ENCODE measurements around the gene POMP. TPM values are rescaled to one million over a fixed set of nuclear protein-coding genes. Genes with fewer than 3 reads are reported as not detected.
A peak's percentile ranks its signal among the peaks of the same experiment; 100 is the strongest.

Gene POMP
- total RNA-seq, 2 donors from 2014 or later = 10.6 to 39.9 TPM

GRCh38 chr13:28621449-28621848 is 37.5 kb upstream of the POMP start:
- no peaks in the 10 kb centered on the region for H3K27me3 ChIP-seq
- no peaks in the 10 kb centered on the region for H3K9me3 ChIP-seq
- H3K4me1 ChIP-seq = no peaks in the 10 kb centered on the region
- intact Hi-C loops (cut with DNase I) = loop anchor here (10.0 kb wide), 1 partner anchor 297 kb away; no protein-coding TSS in a partner anchor
- ATAC-seq = no peak
- peak overlapping the region in 1 of 4 donors; percentile 30 for H3K27ac ChIP-seq
- H3K36me3 ChIP-seq (replicated peaks in 1 of 2; ENCODE audit: insufficient read depth in 1 of 2, low read depth in 2 of 2) = no peaks in the 10 kb centered on the region
- peak in 1 of 4 donors; percentile 13 for DNase-seq
- H3K4me3 ChIP-seq = no peak overlapping the region
- TF ChIP-seq POLR2A (IDR thresholded peaks at IDR 0.05) (no peak), CTCF (IDR thresholded peaks at IDR 0.05) (no peak)
- 65 to 76% methylated on average over 5 of the region's 5 CpGs for WGBS, 2 donors

GRCh38 chr13:28622286-28622685 is 36.6 kb upstream of the POMP start:
- 76 to 85% methylated on average over 8 of the region's 8 CpGs for WGBS, 2 donors
- TF ChIP-seq POLR2A (IDR thresholded peaks at IDR 0.05) (no peak), CTCF (IDR thresholded peaks at IDR 0.05) (no peak)
- ATAC-seq (no peak), DNase-seq (peak in 3 of 4 donors; percentile 11 to 67 (median 24))
- H3K4me1 ChIP-seq = no peaks in the 10 kb centered on the region
- no peaks in the 10 kb centered on the region for H3K36me3 ChIP-seq (replicated peaks in 1 of 2; ENCODE audit: insufficient read depth in 1 of 2, low read depth in 2 of 2)
- no peaks in the 10 kb centered on the region for H3K27me3 ChIP-seq
- no peak overlapping the region for H3K4me3 ChIP-seq
- intact Hi-C loops (cut with DNase I) = loop anchor here (10.0 kb wide), 1 partner anchor 297 kb away; no protein-coding TSS in a partner anchor
- no peaks in the 10 kb centered on the region for H3K9me3 ChIP-seq
- peak overlapping the region in 1 of 4 donors; percentile 30 for H3K27ac ChIP-seq

- 55 to 65% methylated on average over 13 to 15 of the region's 15 CpGs for WGBS, 2 donors
- TF ChIP-seq POLR2A (IDR thresholded peaks at IDR 0.05) (no peak), CTCF (IDR thresholded peaks at IDR 0.05) (no peak)
Observed at GRCh38 chr13:28623782-28624706, 34.9 kb upstream of the POMP start.

GRCh38 chr13:28624707-28625432 is 34.1 kb upstream of the POMP start:
- Histone ChIP-seq H3K9me3 (no peaks in the 10 kb centered on the region), H3K27me3 (no peaks in the 10 kb centered on the region), H3K4me3 (no peak overlapping the region), H3K4me1 (no peaks in the 10 kb centered on the region), H3K27ac (no peak overlapping the region), H3K36me3 (replicated peaks in 1 of 2; ENCODE audit: insufficient read depth in 1 of 2, low read depth in 2 of 2) (no peaks in the 10 kb centered on the region)
- DNase-seq (no peak), ATAC-seq (no peak)
- intact Hi-C loops (cut with DNase I) = loop anchor here (10.0 kb wide), 1 partner anchor 300 kb away; no protein-coding TSS in a partner anchor
- no peak for TF ChIP-seq CTCF (IDR thresholded peaks at IDR 0.05)
- TF ChIP-seq POLR2A (IDR thresholded peaks at IDR 0.05) = no peak
- WGBS, 2 donors = 66 to 81% methylated on average over 7 to 10 of the region's 11 CpGs

More at GRCh38 chr13:28623782-28624706, 34.9 kb upstream of the POMP start:
- no peak overlapping the region for H3K27ac ChIP-seq
- no peaks in the 10 kb centered on the region for H3K9me3 ChIP-seq
- no peak for ATAC-seq
- H3K4me1 ChIP-seq = no peaks in the 10 kb centered on the region
- DNase-seq = no peak
- no peaks in the 10 kb centered on the region for H3K36me3 ChIP-seq (replicated peaks in 1 of 2; ENCODE audit: insufficient read depth in 1 of 2, low read depth in 2 of 2)
- no peak overlapping the region for H3K4me3 ChIP-seq
- intact Hi-C loops (cut with DNase I) = loop anchor here (10.0 kb wide), 1 partner anchor 299 kb away; no protein-coding TSS in a partner anchor
- H3K27me3 ChIP-seq = no peaks in the 10 kb centered on the region

Measured in body of pancreas (tissue), 4 donors.